ENCODE data around the gene FAM118A.

GRCh38 chr22:45314054-45314721 is 4.5 kb downstream of the FAM118A start:
- TF ChIP-seq CTCF (IDR thresholded peaks at IDR 0.05 in 8 of 11, conservative IDR thresholded peaks at IDR 0.05 in 3 of 11) (no peak), POLR2A (IDR thresholded peaks at IDR 0.05) (no peak), POLR2AphosphoS5 (IDR thresholded peaks at IDR 0.05) (no peak)
